Mammary epithelial cell (primary cell): Measurements from ENCODE around the gene KCTD19.

ENCODE experiments used
- CTCF ChIP-seq, 2 donors: IDR thresholded peaks in 1 of 2; conservative IDR thresholded peaks in 1 of 2; 2 replicates each; pipeline ENCODE4 v1.5.1; 2011 to 2012; ENCODE audit warnings: inconsistent platforms in 2 of 2, low read length in 2 of 2, mild to moderate bottlenecking in 2 of 2, control low read depth in 1 of 2, low read depth in 1 of 2; ENCODE audit not compliant: insufficient read depth in 1 of 2; ENCODE audit errors: extremely low read depth in 1 of 2
- EZH2 ChIP-seq: IDR thresholded peaks from 2 replicates; pipeline ENCODE4 v1.6.1; 2012; ENCODE audit warnings: low read length, inconsistent platforms, borderline replicate concordance

- TF ChIP-seq CTCF (conservative IDR thresholded peaks at IDR 0.05 in 1 of 2, IDR thresholded peaks at IDR 0.05 in 1 of 2; ENCODE audit: extremely low read depth in 1 of 2, insufficient read depth in 1 of 2, low read depth in 1 of 2, low read length in 2 of 2) (no peak), EZH2 (no peak)
Observed at GRCh38 chr16:67294171-67294757, 32.3 kb downstream of the KCTD19 start.
